Brain microvascular endothelial cell (primary cell): ENCODE results near the gene TSPO2.

ENCODE experiments used
- DNase-seq: peaks from one replicate; pipeline ENCODE4 v3.0.0-alpha.2; 2020
- H3K27ac ChIP-seq: fragments of 250-450 bp; sonication (Bioruptor Pico); 2 replicates; pipeline ENCODE4 v1.5.1; 2020; ENCODE audit warnings: mild to moderate bottlenecking, moderate library complexity
- H3K27me3 ChIP-seq: fragments of 250-450 bp; sonication (Bioruptor Pico); replicated peaks from 2 replicates; pipeline ENCODE4 v1.5.1; 2020; ENCODE audit warnings: mild to moderate bottlenecking
- H3K36me3 ChIP-seq: fragments of 250-450 bp; sonication (Bioruptor Pico); replicated peaks from 2 replicates; pipeline ENCODE4 v1.5.1; 2020; ENCODE audit warnings: mild to moderate bottlenecking
- H3K4me3 ChIP-seq: 2 replicates; pipeline ENCODE4 v1.5.1; 2011; ENCODE audit warnings: low read depth, mild to moderate bottlenecking, control low read depth, low read length, moderate library complexity
- in situ Hi-C: cut with HindIII; loops from 2 replicates; pipeline ENCODE4 v1.10.0; 2017; ENCODE audit warnings: low sequenced_read_pairs, low pct_ligation_motif_present
- TF ChIP-seq, protein P1 (sequence below): IDR thresholded peaks from 2 replicates; pipeline ENCODE4 v1.5.1; 2011; ENCODE audit warnings: low read depth, mild to moderate bottlenecking, moderate library complexity, low read length, control low read depth, inconsistent platforms; ENCODE audit errors: missing control alignments

Gene TSPO2

DNA sequence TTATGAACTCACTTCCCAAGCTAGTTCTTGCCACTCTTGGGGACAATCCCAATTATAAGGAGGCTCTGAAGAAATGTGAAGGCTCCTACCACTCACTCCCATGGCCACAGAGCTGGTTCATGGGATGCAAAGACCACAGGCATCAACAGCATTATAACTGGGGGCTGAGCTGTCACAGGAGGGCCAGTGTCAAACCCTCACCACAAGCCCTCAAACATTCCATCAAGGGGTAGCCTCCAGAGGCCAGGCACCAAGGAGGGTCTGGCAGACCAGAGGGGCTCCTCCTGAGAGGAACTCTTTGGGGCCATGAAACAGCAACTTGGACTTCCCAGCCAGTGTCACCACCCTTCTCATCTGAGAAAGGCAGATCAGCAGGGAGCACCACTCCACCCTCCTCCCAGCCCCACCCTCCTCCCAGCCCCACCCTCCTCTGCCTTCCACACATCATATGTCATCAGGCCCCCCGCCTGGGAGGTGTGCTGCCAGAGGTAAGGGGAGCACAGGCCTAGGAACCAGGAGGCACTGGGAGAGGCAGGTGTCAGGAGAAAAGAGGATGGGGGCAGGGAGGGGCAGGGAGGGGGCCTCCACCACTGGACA lies 1.2 kb upstream of the TSPO2 start:
- TF ChIP-seq, protein P1, sequence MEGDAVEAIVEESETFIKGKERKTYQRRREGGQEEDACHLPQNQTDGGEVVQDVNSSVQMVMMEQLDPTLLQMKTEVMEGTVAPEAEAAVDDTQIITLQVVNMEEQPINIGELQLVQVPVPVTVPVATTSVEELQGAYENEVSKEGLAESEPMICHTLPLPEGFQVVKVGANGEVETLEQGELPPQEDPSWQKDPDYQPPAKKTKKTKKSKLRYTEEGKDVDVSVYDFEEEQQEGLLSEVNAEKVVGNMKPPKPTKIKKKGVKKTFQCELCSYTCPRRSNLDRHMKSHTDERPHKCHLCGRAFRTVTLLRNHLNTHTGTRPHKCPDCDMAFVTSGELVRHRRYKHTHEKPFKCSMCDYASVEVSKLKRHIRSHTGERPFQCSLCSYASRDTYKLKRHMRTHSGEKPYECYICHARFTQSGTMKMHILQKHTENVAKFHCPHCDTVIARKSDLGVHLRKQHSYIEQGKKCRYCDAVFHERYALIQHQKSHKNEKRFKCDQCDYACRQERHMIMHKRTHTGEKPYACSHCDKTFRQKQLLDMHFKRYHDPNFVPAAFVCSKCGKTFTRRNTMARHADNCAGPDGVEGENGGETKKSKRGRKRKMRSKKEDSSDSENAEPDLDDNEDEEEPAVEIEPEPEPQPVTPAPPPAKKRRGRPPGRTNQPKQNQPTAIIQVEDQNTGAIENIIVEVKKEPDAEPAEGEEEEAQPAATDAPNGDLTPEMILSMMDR = no peak
- Histone ChIP-seq H3K4me3 (no peak overlapping the region), H3K27ac (no peak overlapping the region), H3K36me3 (no peaks in the 10 kb centered on the region), H3K27me3 (no peaks in the 10 kb centered on the region)
- in situ Hi-C loops = no loop called here
- no peak for DNase-seq

DNA sequence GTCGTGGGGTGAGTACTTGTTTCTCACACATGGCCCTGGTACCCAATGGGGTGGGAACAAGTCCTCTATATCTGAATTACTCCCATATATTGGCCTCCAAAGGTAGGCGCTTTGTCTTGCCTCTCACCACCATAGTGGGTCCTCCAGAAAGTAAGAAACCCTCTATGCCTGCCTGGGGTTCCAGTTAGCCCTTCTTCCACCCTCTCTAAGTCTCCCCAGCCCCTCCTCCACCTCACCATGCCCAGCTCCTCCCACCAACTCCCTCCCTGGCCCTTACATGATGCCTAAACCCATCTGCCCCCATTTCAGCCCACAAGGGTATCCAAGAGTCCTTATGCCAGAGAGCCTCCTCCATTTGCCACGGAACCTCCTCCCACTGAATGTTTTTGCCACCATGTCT lies 884 bp downstream of the TSPO2 start:
- no peaks in the 10 kb centered on the region for H3K27me3 ChIP-seq
- no peak overlapping the region for H3K27ac ChIP-seq
- H3K4me3 ChIP-seq = no peak overlapping the region
- no peak for DNase-seq
- no peaks in the 10 kb centered on the region for H3K36me3 ChIP-seq
- TF ChIP-seq, protein P1 = no peak
- in situ Hi-C loops = no loop called here

DNA sequence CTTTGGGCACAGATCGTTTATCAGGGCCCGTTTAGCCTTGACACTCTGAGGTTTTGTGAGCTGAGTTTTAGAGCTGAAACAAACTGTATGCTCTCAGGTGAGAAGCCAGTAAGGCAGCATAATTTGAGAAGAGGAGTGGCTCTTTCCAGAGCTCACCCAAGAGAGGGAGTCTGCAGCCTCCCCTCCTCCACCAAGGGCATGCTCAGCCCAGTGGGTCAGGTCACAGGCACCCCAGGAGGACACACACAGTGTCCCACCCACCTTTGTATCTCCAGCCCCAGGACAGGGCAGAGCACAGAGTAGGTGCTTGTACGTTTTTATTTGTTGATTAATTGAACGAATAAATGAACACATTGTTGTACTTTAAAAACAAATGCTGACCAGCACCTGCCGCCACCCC lies 3.4 kb downstream of the TSPO2 start:
- Histone ChIP-seq H3K36me3 (no peaks in the 10 kb centered on the region), H3K27me3 (no peaks in the 10 kb centered on the region), H3K4me3 (no peak overlapping the region), H3K27ac (no peak overlapping the region)
- DNase-seq = no peak
- in situ Hi-C loops = no loop called here
- TF ChIP-seq, protein P1 = no peak

DNA sequence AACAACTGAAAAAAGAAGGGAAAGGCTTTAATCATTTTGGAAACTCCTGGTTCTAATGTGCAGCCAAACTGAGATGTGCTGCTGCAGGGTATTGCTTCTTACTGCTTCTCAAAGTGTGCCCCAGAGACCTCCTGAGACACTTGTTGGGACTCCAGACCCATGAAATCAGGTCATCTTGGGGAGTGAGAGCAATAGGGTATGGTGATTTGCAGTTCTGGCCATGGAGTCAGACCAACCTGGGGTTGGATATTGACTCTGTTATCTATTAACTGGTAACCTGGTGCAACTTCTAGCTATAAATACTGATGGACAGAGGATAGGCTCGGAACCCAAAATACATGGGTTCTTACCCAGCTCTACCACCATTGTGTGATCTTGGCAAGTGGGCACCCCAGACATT lies 3.8 kb downstream of the TSPO2 start:
- Histone ChIP-seq H3K27ac (no peak overlapping the region), H3K4me3 (no peak overlapping the region), H3K27me3 (no peaks in the 10 kb centered on the region), H3K36me3 (no peaks in the 10 kb centered on the region)
- TF ChIP-seq, protein P1 = no peak
- DNase-seq = no peak
- in situ Hi-C loops = no loop called here

DNA sequence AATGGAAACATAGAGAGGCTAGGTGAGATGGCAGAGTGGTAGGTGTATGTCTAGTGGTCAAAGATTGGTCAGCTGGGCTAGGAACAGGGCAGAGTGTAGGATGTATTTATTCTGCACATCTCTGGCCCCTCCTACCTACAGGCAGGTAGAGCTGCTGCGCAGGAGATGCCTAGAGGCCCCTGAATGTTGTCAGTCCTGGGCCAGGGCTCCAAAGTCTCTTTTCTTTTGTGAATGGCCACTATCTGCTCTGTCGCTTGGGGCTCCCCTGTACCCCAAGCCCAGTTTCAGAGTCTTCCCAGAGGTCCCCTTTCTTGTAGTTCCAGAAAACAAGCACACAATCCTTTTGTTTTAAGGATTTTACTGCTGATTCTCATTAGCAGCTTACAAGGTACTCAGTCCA lies 5.0 kb downstream of the TSPO2 start:
- TF ChIP-seq, protein P1 = no peak
- no peaks in the 10 kb centered on the region for H3K36me3 ChIP-seq
- no peak for DNase-seq
- in situ Hi-C loops = no loop called here
- H3K4me3 ChIP-seq = no peak overlapping the region
- no peaks in the 10 kb centered on the region for H3K27me3 ChIP-seq
- H3K27ac ChIP-seq = no peak overlapping the region
